ENCODE measurements around the gene TBC1D5.

GRCh38 chr3:17444865-17445264 is 297.6 kb downstream of the TBC1D5 start:
- TF ChIP-seq POLR2A (IDR thresholded peaks at IDR 0.05) (no peak), CTCF (IDR thresholded peaks at IDR 0.05) (no peak)
